ENCODE results near the gene SLC1A4. TPM values are rescaled to one million over a fixed set of nuclear protein-coding genes. Genes with fewer than 3 reads are reported as not detected.

SLC1A4 gene
- total RNA-seq, 1 experiment from 2014 or later: 12.9 TPM

DNA sequence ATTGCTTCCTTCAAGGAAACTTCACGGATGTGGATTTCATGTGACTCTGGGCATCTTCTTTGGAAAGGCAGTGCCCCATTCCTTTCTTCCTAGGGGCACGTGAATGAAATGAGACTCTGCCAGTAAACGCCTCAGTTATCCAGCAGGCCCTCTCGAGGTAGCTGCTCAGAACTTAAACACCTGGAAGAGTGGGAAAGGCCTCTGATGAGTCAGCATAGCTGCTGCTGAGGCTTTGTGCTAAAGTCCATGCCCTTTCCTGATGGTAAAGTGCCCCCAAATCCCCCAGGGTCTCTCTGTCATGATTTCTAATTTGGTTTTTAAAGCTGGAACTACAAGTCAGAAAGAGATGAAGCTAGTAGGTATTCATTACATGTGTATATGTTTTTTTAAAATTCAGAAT, 3.8 kb downstream of the SLC1A4 start:
- H3K36me3 ChIP-seq (ENCODE audit: control insufficient read depth, insufficient read depth, low read length): no peaks in the 10 kb centered on the region; the same call in 1 of the 2 replicates
- H3K27me3 ChIP-seq (ENCODE audit: control insufficient read depth, insufficient read depth, low read length): no peaks in the 10 kb centered on the region
- ATAC-seq (no peak), DNase-seq (ENCODE audit: low read depth, low spot score) (no peak)
- BruUV-seq (replicated peaks): no TSS peak
- in situ Hi-C loops (cut with HindIII; ENCODE audit: low pct_unique_long_range_greater_than_20kb, low sequenced_read_pairs) (no loop called here), intact Hi-C loops (cut with micrococcal nuclease; ENCODE audit: unreplicated experiment) (no loop called here)
- H3K4me1 ChIP-seq (ENCODE audit: control insufficient read depth, insufficient read depth, low read length): no peaks in the 10 kb centered on the region; the same call in 1 of the 2 replicates
- no peak overlapping the region for H3K27ac ChIP-seq (ENCODE audit: low read length)
- H3K4me3 ChIP-seq (ENCODE audit: low read depth in 2 of 2, low read length in 2 of 2): no peak overlapping the region
- ChIA-PET CTCF (no interaction called here), POLR2A (no interaction called here)
- H3K9me3 ChIP-seq (ENCODE audit: control insufficient read depth, insufficient read depth, low read depth, low read length): no peaks in the 10 kb centered on the region
- TF ChIP-seq POLR2AphosphoS5 (IDR thresholded peaks at IDR 0.05; ENCODE audit: low read depth, low read length) (no peak), SIN3A (IDR thresholded peaks at IDR 0.05; ENCODE audit: borderline replicate concordance, insufficient read depth, low read depth, low read length) (no peak), TCF7L2 (IDR thresholded peaks at IDR 0.05; ENCODE audit: low read depth, low read length) (no peak)
- TF ChIP-seq, protein P1, sequence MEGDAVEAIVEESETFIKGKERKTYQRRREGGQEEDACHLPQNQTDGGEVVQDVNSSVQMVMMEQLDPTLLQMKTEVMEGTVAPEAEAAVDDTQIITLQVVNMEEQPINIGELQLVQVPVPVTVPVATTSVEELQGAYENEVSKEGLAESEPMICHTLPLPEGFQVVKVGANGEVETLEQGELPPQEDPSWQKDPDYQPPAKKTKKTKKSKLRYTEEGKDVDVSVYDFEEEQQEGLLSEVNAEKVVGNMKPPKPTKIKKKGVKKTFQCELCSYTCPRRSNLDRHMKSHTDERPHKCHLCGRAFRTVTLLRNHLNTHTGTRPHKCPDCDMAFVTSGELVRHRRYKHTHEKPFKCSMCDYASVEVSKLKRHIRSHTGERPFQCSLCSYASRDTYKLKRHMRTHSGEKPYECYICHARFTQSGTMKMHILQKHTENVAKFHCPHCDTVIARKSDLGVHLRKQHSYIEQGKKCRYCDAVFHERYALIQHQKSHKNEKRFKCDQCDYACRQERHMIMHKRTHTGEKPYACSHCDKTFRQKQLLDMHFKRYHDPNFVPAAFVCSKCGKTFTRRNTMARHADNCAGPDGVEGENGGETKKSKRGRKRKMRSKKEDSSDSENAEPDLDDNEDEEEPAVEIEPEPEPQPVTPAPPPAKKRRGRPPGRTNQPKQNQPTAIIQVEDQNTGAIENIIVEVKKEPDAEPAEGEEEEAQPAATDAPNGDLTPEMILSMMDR (IDR thresholded peaks at IDR 0.05): no peak
- TF ChIP-seq, protein P2, sequence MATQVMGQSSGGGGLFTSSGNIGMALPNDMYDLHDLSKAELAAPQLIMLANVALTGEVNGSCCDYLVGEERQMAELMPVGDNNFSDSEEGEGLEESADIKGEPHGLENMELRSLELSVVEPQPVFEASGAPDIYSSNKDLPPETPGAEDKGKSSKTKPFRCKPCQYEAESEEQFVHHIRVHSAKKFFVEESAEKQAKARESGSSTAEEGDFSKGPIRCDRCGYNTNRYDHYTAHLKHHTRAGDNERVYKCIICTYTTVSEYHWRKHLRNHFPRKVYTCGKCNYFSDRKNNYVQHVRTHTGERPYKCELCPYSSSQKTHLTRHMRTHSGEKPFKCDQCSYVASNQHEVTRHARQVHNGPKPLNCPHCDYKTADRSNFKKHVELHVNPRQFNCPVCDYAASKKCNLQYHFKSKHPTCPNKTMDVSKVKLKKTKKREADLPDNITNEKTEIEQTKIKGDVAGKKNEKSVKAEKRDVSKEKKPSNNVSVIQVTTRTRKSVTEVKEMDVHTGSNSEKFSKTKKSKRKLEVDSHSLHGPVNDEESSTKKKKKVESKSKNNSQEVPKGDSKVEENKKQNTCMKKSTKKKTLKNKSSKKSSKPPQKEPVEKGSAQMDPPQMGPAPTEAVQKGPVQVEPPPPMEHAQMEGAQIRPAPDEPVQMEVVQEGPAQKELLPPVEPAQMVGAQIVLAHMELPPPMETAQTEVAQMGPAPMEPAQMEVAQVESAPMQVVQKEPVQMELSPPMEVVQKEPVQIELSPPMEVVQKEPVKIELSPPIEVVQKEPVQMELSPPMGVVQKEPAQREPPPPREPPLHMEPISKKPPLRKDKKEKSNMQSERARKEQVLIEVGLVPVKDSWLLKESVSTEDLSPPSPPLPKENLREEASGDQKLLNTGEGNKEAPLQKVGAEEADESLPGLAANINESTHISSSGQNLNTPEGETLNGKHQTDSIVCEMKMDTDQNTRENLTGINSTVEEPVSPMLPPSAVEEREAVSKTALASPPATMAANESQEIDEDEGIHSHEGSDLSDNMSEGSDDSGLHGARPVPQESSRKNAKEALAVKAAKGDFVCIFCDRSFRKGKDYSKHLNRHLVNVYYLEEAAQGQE (IDR thresholded peaks at IDR 0.05; ENCODE audit: insufficient read depth in 1 of 2, low read depth in 2 of 2, low read length in 1 of 2): no peak

DNA sequence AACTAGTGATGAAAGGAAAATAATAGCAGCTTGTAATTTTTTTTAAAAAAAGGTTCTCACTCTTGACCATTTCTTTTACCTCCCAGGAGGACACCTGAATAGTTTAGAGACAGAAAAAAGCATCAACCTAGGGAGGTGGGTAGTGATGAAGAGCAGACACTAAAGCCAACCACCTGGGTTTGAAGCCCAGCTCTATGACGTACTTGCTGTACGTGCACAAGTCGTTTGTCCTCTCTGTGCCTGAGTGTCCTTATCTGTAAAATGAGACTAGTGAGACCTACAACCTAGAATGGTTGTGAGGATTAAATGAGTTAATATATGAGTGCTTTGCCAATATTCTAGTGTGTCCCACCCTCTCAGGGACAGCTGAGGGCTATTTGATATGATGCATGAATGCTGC, 5.8 kb downstream of the SLC1A4 start:
- no peak overlapping the region for H3K27ac ChIP-seq (ENCODE audit: low read length)
- ATAC-seq (no peak), DNase-seq (ENCODE audit: low read depth, low spot score) (no peak)
- H3K27me3 ChIP-seq (ENCODE audit: control insufficient read depth, insufficient read depth, low read length): no peaks in the 10 kb centered on the region
- no TSS peak for BruUV-seq (replicated peaks)
- intact Hi-C loops (cut with micrococcal nuclease; ENCODE audit: unreplicated experiment): no loop called here
- H3K4me3 ChIP-seq (ENCODE audit: low read depth in 2 of 2, low read length in 2 of 2): no peak overlapping the region
- CTCF ChIA-PET: interaction anchor here (0.6 kb wide), 1 partner anchor 40 kb away, joined by 4 read pairs; no protein-coding TSS in a partner anchor
- in situ Hi-C loops (cut with HindIII; ENCODE audit: low pct_unique_long_range_greater_than_20kb, low sequenced_read_pairs): no loop called here
- TF ChIP-seq, protein P1 (IDR thresholded peaks at IDR 0.05): no peak
- TF ChIP-seq, protein P2 (IDR thresholded peaks at IDR 0.05; ENCODE audit: insufficient read depth in 1 of 2, low read depth in 2 of 2, low read length in 1 of 2): no peak
- POLR2A ChIA-PET: no interaction called here
- H3K9me3 ChIP-seq (ENCODE audit: control insufficient read depth, insufficient read depth, low read depth, low read length): no peaks in the 10 kb centered on the region
- H3K36me3 ChIP-seq (ENCODE audit: control insufficient read depth, insufficient read depth, low read length): no peaks in the 10 kb centered on the region
- H3K4me1 ChIP-seq (ENCODE audit: control insufficient read depth, insufficient read depth, low read length): no peaks in the 10 kb centered on the region

Data from Panc1 (cell line).